ENCODE measurements around the gene C14orf180.

The C14orf180 gene

DNA sequence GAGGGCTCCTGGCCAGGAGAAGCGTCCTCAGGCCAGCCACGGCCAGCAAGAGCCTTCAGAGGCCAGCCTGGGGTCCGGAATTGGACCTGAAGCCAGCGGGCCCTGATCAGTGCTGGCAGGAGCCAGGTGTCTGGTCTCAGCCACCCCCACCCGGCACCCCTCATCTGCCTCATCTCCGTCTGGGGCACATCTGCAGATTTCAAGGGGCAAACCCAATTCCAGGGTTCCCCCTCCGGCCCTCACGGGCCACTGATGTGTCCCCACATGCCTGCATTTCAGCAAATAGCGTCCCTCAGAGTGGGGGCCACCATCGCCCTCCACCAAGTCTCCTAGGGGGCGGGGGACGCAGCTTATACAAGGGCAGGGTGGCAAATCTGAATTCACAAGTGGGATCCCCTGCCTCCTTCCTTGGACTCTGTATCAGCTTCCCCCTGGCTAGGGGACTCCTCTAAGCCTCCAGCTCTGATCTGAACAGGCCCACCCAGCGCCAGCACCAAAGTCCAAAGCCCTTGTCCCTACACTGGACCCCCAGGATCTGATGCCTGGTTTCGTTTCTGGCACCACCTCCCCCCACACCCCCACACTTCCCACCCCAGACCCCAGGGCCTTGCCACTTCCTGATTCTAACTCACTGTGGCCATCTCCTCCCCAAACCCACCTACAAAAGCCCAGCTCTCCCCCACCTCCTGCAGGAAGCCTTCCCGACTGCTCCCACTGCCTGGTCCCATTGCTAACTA, 14.9 kb downstream of the C14orf180 start:
- TF ChIP-seq ZNF274 (IDR thresholded peaks at IDR 0.05; ENCODE audit: low read depth, low read length): no peak
- no peak overlapping the region for H3K4me3 ChIP-seq (ENCODE audit: low read length)

DNA sequence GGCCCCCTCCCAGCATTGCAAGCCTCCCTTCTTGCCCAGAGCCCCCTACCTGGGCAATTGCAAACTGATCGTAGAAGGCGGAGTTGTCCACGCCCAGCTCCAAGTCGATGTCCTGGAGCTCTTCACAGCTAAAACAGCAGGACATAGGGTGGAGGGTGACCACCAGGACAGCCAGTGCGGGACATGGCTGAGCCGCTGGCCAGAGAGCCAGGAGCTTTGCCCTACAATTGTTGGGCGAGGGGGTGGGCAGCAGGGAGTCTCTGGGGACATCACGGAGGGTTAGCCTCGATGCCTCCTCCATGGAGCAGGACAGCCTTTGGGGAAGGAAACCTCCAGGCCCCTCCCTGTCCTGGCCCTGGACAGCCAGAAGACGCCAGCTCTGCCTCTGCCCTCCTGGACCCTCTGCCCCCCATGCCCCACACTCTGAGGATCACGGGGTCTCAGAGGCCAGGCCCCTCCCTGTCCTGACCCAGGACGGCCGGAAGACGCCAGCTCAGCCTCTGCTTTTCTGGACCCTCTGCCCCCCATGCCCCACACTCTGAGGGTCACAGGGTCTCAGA, 15.6 kb downstream of the C14orf180 start:
- H3K4me3 ChIP-seq (ENCODE audit: low read length): no peak overlapping the region
- no peak for TF ChIP-seq ZNF274 (IDR thresholded peaks at IDR 0.05; ENCODE audit: low read depth, low read length)

DNA sequence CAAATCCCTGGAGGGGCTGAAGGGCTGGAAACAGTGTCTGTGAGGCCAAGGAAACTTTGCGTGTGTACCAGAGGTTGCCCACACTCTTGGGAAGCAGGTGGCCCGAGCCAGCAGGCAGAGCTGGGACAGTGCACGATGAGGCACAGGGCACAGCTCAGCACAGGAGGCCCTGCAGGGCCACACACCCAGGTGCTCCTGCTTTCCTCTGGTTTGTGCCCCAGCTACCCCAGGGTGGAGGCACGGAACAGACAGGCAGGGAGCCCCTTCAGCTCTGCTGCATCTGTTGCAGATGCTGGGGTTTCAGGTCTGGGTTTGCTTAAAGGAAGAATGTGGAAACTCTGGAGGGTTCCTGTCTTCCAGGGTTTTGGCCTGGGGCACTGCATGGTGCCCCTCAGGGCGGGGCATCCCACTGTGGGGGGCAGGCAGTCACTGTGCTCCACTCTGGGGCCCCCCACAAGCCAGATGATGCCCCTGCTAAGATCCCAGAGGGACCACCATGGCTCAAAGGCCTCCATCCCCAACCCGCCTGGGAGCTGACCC, 16.4 kb downstream of the C14orf180 start:
- no peak for TF ChIP-seq ZNF274 (IDR thresholded peaks at IDR 0.05; ENCODE audit: low read depth, low read length)
- no peak overlapping the region for H3K4me3 ChIP-seq (ENCODE audit: low read length)

DNA sequence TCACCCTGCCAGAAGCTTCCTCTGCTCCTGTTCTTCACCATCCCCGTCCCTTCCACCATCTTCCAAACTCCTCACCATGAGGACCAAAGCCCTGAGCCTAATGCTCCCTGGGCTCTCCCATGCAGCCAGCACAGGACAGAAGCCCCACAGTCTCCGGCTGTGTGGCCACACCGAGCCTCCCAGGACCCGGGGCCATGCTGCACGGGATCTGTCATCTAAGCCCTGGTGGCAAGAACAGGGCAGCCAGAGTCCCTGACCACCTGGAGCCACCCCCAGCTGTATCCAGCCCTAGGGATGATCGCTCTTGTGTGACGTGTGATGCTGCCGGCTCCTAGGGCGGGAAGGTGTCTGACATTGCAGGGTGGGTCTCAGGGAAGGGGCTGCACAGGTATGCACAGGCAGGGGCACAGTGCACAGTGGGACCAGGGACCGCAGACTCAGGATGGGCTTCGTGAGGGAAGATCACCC, 16.9 kb downstream of the C14orf180 start:
- TF ChIP-seq ZNF274 (IDR thresholded peaks at IDR 0.05; ENCODE audit: low read depth, low read length): no peak
- no peak overlapping the region for H3K4me3 ChIP-seq (ENCODE audit: low read length)

DNA sequence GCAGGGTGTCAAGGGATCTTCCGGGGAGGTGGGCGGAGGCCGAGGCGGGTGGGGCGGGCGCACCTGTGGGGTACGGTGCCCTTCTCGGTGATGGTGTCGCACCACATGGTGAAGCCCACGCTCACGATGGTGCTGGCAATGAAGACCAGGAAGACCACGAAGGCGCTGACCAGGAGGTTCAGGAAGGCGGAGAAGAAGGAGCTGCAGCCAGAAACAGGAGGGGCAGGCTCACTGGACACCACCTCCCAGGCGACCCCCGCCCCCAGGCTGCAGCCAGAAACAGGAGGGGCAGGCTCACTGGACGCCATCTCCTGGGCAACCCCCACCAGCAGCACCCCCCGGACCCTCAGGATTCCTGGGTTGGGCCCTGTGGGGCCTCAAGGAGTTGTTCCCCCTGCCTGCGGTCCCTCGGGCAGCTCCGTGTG, 17.4 kb downstream of the C14orf180 start:
- H3K4me3 ChIP-seq (ENCODE audit: low read length): no peak overlapping the region
- no peak for TF ChIP-seq ZNF274 (IDR thresholded peaks at IDR 0.05; ENCODE audit: low read depth, low read length)

DNA sequence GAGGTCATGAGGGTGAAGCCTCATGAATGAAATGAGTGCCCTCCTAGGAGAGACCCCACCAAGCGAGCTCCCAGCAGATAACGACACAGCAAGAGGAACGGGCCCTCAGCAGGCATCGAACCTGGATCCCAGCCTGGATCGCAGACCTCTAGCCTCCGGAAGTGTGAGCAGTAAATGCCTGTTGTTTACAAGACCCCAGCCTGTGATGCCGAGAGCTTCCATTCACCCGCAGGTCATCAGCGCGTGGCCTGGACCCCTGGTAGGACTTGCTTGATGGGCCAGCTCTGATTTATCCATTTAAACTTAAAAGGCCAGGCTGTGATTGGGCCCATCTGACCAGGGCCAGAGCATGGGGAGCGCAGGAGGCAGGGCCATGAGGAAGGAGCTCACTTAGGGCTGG, 18.0 kb downstream of the C14orf180 start:
- TF ChIP-seq ZNF274 (IDR thresholded peaks at IDR 0.05; ENCODE audit: low read depth, low read length): no peak
- no peak overlapping the region for H3K4me3 ChIP-seq (ENCODE audit: low read length)

DNA sequence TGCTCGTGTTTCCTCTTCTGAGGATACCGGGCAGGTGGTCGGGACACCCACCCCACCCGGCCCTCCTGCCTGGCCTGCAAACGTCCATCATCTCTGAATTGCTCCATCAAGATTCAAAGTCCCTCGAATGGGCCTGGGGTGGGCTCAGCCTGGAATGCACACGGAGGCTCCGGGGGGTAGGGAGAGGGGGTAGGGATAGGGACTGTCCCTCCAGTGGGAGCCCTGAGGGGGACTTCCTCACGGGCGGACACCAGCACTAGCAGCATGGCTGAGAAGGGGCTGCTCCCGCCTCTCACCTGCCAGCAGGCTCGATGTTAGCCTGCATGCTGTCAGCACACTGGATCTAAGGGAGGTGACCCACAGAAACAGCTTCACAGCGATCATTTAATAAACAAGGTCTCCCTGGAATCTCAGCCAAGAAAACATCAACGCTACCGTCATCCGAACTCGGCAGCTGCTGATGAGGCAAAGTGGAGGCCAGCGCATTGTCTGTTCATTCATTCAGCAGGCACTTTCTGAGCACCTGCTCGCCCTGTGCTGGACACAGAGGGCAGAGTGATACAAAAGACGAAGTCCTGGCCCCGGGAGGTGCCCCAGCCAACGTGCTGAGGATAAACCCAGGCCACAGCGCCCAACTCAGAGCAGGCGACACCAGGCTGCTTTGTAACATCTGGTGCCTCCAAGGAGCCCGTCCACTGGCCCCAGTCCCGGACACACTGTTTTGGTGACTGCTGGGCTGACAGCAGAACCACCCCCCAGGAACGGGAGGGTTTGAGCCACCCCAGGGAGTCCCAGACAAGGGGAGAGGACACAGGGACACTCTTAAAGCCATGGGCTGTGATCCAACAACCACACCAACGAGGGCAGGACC, 18.7 kb downstream of the C14orf180 start:
- TF ChIP-seq ZNF274 (IDR thresholded peaks at IDR 0.05; ENCODE audit: low read depth, low read length): no peak
- no peak overlapping the region for H3K4me3 ChIP-seq (ENCODE audit: low read length)

DNA sequence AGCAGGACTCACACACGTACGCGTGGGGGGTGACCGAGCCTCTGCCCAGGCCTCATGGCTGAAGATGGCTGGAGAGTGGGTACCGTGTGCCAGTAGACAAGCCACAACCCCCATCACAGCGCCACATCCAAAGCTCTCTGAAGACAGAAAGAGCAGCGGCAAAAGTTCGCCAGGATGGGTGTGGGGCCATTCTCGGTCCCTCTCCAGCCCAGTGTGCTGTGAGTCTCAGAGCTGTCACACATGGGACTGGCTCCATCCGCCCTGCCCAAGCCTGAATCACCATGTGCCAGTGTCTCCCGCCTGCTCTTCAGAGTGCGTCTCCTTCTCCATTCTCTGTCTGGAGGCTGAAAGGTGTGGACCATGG, 19.3 kb downstream of the C14orf180 start:
- no peak overlapping the region for H3K4me3 ChIP-seq (ENCODE audit: low read length)
- no peak for TF ChIP-seq ZNF274 (IDR thresholded peaks at IDR 0.05; ENCODE audit: low read depth, low read length)

DNA sequence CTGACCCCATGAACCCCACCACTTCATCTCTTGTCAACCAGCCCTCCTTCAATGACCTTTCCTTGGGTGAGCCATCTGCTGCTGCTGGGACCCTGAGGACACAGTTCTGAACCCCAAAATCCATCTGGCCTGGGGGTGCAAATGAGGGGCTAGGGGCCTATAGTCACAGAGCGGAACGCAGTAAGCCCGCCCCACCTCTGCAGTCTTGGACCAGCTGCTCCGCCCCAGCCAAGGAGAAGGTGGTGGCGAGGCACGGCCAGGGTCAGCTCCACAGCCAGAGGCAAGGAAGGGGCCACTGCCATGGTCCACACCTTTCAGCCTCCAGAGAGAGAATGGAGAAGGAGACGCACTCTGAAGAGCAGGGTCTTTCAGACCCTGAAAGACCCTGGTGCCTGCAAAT, 19.9 kb downstream of the C14orf180 start:
- no peak for TF ChIP-seq ZNF274 (IDR thresholded peaks at IDR 0.05; ENCODE audit: low read depth, low read length)
- H3K4me3 ChIP-seq (ENCODE audit: low read length): no peak overlapping the region

DNA sequence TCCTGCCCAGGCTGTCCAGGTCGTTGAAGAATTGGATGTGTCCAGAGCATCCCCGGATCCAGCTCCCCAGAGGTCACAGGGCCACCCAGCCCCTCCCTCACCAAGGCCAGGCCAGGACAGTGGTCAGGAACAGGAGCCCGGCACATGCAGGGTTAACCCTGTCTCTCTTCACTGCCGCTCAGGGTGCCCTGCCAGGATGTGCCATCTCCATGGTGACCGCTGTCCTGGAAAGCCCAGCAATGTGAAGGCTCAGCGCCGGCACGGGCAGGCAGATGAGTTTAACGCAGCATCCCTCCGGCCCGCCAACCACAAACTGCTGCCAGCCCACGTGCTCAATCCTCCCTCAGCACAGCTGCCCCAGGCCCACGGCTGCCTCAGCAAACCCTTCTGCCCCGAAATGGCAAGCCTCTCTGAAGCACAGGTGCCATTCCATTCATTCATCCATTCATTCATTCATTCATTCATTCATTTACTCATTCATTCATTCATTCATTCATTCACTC, 20.6 kb downstream of the C14orf180 start:
- no peak overlapping the region for H3K4me3 ChIP-seq (ENCODE audit: low read length)
- TF ChIP-seq ZNF274 (IDR thresholded peaks at IDR 0.05; ENCODE audit: low read depth, low read length): no peak

DNA sequence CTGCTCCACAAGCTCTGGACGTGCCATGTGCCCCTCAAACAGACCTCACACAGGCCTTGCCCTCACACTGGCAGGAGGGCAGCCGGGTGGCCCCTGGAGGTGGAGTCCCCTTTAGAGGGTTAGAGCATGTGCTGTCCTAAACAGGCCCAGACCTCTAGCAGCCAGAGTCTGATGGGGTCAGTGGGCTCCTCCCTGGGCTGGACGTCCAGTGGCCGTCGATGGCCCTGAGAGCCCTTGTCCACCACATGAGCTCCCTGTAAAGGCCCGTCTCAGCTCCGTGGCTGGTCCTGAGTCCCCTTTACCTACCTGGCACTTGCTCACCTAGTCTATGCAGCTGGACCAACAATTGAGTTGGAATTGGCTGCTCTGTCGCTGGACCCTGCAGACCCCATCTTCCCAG, 21.2 kb downstream of the C14orf180 start:
- no peak for TF ChIP-seq ZNF274 (IDR thresholded peaks at IDR 0.05; ENCODE audit: low read depth, low read length)
- no peak overlapping the region for H3K4me3 ChIP-seq (ENCODE audit: low read length)

DNA sequence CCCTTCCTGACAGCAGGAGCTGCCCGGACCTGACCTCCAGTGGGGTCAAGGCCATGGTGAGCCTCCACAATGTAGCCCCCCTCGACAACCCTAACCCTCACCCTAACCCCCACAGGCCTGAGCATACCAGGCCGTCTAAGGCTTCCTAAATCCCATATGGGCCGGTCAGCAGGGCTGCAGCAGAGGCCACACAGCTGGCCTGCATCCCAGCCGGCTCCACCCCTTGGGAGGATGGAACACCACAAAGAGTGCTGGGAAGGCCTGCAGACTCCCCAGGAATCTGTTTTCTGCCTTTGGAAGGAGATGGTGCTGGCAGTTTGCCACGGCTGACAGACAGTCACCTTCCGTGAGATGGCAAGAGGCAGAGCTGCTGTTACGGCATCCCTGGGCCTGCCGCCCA, 22.2 kb downstream of the C14orf180 start:
- TF ChIP-seq ZNF274 (IDR thresholded peaks at IDR 0.05; ENCODE audit: low read depth, low read length): no peak
- H3K4me3 ChIP-seq (ENCODE audit: low read length): no peak overlapping the region

DNA sequence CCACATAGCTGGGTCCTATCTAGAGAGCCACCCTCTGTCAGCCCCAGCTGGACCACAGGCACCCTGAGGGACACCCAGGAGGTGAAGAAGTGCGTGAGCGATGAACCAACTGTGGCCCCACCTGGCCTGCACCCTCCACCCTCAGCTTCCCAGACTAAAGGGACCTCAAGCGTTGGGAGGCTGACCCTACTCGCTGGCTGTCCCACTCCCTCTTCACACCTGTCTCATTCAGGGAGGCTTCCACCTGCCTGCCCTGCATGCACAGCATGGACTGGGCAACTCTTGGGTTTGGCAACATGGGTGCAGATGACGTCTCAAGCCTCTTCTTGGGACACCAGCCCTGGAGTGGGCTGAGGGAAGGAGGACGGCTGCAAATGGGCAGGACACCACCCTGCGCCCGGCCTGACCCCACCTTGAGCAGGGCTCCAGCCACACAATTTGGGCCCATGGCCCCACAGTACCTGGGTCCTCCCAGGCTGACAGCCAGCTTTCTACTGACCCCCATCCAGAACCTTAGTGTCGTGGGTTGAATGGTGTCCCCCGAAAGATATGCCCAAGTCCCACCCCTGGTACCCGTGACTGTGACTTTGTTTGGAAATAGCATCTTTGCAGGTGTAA, 22.9 kb downstream of the C14orf180 start:
- no peak overlapping the region for H3K4me3 ChIP-seq (ENCODE audit: low read length)
- no peak for TF ChIP-seq ZNF274 (IDR thresholded peaks at IDR 0.05; ENCODE audit: low read depth, low read length)

DNA sequence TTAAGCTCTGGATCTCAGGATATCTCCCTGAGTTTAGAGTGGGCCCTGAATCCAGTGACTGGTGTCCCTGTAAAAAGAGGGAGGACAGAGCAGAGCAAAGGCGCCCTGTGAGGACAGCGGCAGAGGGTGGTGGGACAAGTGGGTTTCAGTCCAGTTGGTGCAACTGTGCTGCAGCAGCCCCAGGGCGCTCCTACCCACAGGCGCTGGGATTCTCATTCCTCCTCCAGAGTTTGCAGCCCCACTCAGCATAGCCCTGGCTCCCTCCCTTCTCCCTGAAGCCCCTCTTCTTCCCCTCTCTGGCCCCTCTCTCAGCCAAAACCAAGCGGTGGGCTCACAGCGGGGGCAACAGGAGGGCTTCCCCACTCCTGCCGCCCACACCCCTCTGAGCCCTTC, 23.4 kb downstream of the C14orf180 start:
- TF ChIP-seq ZNF274 (IDR thresholded peaks at IDR 0.05; ENCODE audit: low read depth, low read length): no peak
- no peak overlapping the region for H3K4me3 ChIP-seq (ENCODE audit: low read length)

Measured in GM08714 (cell line).